B cell (primary cell): Measurements from ENCODE around the gene COG4.

Experiments used
- EZH2 ChIP-seq: IDR thresholded peaks from 2 replicates; pipeline ENCODE4 v1.6.1; 2012; ENCODE audit warnings: borderline replicate concordance, low read depth, mild to moderate bottlenecking, moderate library complexity, low read length; ENCODE audit not compliant: insufficient read depth, poor library complexity, severe bottlenecking
- TF ChIP-seq, protein P1 (sequence below): fragments of 200-600 bp; IDR thresholded peaks from one replicate; pipeline ENCODE4 v1.8.0; 2022; ENCODE audit warnings: antibody characterized with exemption, mild to moderate bottlenecking

- TF ChIP-seq, protein P1, sequence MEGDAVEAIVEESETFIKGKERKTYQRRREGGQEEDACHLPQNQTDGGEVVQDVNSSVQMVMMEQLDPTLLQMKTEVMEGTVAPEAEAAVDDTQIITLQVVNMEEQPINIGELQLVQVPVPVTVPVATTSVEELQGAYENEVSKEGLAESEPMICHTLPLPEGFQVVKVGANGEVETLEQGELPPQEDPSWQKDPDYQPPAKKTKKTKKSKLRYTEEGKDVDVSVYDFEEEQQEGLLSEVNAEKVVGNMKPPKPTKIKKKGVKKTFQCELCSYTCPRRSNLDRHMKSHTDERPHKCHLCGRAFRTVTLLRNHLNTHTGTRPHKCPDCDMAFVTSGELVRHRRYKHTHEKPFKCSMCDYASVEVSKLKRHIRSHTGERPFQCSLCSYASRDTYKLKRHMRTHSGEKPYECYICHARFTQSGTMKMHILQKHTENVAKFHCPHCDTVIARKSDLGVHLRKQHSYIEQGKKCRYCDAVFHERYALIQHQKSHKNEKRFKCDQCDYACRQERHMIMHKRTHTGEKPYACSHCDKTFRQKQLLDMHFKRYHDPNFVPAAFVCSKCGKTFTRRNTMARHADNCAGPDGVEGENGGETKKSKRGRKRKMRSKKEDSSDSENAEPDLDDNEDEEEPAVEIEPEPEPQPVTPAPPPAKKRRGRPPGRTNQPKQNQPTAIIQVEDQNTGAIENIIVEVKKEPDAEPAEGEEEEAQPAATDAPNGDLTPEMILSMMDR = no peak
- no peak for TF ChIP-seq EZH2
Observed at GRCh38 chr16:70453892-70454221, 69.5 kb downstream of the COG4 start.
